GM19455 (cell line): ENCODE measurements around the gene GNL2.
"Not testable (repeated sequence)": the region's sequence is repeated elsewhere in the genome, so short reads cannot be mapped to it uniquely, and the experiment has no call there.

Experiments used
- ATAC-seq: cut with Tn5 transposase; IDR thresholded peaks from one replicate; pipeline ENCODE4 v1.9.1; 2021; ENCODE audit not compliant: unreplicated experiment

The GNL2 gene

DNA sequence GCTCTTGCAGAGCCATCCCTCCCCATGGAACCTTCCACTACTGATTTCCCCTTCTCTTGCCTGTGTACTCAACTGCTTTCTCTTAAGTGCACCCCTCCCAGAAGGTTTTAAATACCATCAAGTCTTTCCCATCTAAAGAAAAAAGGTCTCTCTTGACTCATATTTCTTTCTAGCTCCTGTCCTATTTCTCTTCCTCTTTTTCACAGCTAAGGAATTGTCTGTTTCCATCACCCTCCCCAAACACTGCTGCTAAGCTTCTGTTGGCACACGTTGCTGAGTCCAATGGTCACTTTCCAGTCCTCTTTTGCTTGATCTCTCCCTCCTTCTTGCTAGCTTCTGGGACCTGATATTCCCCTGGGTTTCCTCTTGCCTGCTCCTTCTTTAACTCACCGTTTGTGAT, 13.3 kb upstream of the GNL2 start:
- ATAC-seq: no peak

GRCh38 chr1:37606481-37607263, 10.9 kb upstream of the GNL2 start:
- no peak for ATAC-seq

DNA sequence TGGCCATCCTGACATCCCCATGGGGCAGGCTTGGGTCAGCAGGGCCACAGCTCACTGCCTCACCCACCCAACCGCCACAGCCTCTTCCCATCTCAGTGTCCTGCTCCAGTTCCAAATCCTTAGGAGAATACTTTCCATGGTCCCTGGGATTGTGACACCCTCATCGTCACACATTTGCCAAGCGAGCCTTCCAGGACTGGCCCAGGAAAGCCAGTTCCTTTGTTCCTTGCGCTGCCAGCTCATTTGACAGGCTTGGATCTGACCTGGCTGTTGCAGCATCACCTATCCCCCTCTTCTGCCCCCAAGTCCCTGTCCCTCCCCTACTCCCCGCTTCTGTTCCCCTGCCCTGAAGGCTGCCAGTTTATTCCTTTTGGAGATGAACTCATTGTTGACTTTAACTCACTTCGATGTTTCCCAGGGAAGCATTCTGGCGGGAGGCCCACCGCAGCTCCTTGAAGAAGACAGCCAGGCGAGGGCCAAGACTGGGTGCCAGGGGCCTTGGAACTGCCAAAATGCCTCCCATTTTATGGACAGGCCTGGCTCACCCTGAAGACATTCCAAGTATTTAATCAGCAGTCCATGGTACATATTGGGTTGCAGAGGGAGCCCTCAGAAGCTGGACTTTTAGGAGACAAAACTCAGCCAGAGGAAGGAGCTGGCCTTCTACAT, 10.2 kb upstream of the GNL2 start:
- no peak for ATAC-seq

- no peak for ATAC-seq
These were observed 9.4 kb upstream of the GNL2 start for GRCh38 chr1:37605061-37605650.

DNA sequence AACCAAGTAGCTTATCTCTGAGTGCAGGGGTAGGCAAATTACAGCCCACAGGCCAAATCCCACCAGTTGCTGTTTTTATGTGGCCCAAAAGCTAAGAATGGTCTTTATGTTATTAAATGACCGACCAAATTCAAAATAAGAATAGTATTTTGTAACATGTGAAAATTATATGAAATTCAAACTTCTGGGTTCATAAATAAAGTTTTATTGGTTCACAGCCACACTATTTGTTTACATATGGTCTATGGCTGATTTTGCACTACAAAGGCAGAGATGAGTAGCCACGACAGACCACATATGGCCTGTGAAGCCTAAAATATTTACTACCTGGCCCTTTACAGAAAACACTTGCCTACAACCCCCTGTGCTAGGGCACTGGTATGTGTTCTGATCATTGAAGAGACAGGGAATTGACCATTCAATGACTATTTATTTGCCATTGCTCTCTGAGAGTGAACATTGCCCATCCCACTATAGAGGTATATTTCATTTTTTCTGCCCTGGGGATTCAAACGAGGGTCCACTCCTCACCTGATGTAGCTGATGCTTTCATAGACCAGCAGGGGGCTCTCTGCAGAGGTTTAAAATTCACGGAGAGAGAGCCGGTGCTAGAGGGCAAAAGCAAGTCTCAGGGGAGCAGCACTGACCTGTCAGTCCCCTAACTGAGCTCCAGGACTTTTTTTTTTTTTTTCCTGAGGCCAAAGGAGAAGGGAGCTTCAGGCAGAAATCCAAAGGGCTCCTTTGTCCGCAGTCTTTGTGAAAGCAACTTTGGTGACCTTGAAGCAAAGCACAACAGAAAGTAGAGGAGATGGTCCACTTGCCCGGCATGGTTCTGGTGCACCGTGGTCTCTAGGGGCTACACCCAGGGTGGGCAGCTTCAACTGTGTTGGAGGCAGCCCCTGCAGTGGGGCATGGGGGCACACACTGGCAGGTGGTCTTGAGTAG, 7.3 kb upstream of the GNL2 start:
- no peak for ATAC-seq

- ATAC-seq: no peak
These were observed 5.7 kb upstream of the GNL2 start for GRCh38 chr1:37601441-37601840.

DNA sequence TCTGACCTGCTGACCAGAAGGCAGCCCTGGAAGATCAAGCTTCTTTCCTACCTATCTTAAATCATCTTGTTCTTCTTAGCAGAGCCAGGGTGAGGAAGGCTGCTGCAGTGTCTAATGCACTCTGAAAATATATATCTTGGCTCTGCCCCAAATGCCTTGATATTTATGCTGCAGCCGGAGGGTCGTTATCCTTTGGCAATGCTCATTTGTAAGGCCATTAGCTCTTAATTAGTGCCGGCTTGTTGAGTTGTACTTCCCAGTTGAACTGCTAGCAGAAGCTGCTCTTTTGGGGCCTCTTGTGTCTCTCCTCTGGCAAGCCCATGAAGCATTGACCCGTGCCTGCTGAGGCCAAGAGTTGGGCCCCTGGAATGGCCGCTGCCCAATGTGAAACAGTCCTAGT, 4.2 kb upstream of the GNL2 start:
- ATAC-seq: no peak

- ATAC-seq: peak; percentile 20
These were observed 488 bp upstream of the GNL2 start for GRCh38 chr1:37596182-37596667.

- ATAC-seq: no peak
These were observed 2.0 kb downstream of the GNL2 start for GRCh38 chr1:37593726-37594125.

DNA sequence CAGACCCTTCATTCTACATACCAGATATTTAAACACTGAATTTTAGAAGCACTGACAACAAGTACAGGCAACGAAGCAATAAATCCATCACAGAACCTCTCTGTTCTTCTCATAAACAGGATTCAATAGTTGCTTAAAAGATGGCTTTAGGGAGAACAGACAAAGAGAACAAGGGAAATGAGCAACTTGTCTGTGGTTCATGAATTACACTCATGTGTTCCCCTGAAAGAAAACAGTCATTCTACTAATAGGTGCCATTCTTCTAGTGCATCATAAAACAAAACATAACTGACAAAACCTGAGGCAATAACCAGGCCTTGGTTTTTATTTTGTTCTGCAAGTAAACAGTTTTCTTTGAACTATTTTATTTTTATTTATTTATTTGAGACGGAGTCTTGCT, 6.8 kb downstream of the GNL2 start:
- ATAC-seq: no peak

- ATAC-seq: not testable (repeated sequence)
These were observed 11.2 kb downstream of the GNL2 start for GRCh38 chr1:37584544-37584943.

DNA sequence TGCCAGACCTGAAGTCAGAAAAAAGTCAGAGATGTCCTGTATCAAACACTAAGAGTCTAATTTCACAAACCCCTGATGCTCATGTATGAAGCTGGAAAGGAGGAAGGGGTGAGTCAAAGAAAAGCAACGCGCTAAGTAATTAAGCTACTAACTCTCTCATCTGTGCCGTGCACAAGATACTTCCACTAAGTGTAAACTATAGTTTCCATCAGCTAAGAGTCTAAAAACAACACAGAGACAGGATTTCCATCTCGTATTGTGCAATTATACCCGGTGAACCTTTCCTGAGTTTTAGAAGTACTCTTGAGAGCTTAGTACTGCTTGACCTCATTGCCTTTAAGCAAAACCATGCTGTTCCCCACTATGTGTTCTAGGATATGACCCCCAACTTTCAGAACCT, 20.0 kb downstream of the GNL2 start:
- no peak for ATAC-seq

DNA sequence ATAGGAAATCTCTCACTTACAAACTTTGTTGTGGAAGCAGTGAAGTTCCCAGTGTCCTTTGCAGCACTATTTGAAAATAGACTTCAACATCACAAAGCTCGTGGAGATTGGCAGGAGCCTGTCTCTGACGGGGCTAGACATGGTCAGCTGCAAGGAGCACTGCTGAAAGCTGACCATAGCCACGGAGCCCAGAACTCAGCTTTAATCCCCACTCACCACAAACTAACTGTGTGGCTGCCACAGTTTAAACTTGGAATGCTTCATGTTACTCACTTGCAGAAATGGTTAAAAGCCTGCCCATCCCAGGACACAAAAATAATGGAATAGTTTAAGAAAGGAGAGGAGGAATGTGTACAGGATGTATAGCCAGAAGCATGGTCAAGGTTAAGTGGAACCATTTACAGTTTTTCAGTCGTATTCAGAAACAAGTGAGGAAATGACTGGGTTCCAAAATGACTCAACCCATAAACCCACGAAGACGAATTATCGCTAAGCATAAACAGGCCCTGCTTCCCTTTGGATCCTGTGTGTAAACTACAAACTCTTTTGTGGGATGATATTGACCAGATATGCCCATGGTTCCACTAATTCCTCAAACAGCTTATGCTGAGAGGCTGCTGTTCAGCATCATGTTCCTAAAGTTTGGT, 20.8 kb downstream of the GNL2 start:
- no peak for ATAC-seq

GRCh38 chr1:37570528-37571334, 25.0 kb downstream of the GNL2 start:
- ATAC-seq: no peak

DNA sequence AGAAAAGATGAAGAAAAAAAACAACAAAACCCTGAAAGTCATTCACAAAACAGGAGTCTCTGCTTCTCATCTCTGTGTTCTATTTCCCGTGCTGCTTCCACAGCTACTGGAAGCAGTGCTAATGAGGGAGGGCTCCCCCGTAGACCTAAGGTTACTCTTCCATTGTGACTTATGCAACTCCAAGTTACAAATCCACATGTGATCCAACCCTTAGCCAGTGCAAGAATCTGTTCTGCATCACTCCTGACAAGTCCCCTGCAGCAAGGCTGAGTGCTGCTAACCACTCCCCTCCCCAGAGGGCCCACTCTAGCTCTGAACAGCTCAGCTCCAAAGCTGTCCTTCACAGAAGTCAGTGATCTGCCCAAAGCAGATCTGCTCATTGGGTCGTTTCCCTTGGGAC, 28.7 kb downstream of the GNL2 start:
- no peak for ATAC-seq

DNA sequence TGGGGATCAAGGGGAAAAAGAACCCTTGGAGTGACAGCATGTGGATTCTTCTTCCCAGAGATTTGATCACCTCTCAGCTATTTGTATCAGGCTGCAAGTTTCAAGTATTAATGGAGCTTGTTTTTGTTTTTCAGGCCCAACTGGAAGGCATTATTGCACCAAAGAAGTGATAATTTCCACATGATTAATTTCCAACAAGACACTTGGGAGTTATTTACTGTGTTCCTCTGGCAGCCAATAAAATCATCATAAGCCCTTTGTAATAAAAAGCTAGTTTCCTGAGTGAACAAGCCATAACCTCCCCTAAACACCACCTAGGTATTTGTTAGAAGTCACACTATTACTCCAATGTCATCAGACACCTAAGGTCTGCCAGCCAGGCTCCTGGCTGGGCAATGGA, 30.8 kb downstream of the GNL2 start:
- no peak for ATAC-seq

DNA sequence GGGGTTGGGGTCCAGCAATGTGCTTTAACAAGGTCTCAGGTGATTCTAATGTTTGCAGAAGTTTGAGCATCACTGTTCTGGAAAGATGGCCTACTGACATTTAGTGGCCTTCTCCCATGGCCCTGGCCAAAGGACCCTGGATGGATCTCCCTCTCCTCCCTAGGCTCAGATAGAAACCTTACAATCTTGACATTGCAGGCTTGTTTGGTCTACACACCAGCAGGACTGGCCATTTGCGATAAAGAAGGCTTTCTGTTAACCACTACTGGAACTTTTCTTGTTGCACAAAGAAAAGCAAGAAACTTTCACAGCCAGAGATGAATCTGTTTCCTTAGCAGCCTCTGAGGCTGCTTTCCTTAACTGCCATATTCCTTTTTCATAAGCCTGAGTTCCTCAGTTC, 32.8 kb downstream of the GNL2 start:
- no peak for ATAC-seq

GRCh38 chr1:37561133-37562132, 34.3 kb downstream of the GNL2 start:
- ATAC-seq: no peak
